Endothelial cell of umbilical vein (primary cell): ENCODE measurements around the gene NHSL2. TPM values are rescaled to one million over a fixed set of nuclear protein-coding genes. Genes with fewer than 3 reads are reported as not detected.

Experiments
- BruUV-seq: library from RNA; stranded (reverse); fragments of 400-500 nt; replicated peaks from 2 replicates; lab custom pipeline; 2021; lab: Mats Ljungman, UMichigan
- CTCF ChIA-PET: fragments of 300-600, 350-600 bp; sonication (Branson Sonifier 250); formaldehyde crosslinking; loops from one replicate; lab custom pipeline; 2021; ENCODE audit warnings: antibody characterized with exemption, inconsistent platforms; lab: Charles Lee
- POLR2A ChIA-PET: fragments of 300-600, 350-600 bp; sonication (Branson Sonifier 250); formaldehyde crosslinking; loops from one replicate; lab custom pipeline; 2021; ENCODE audit warnings: antibody characterized with exemption, inconsistent platforms; lab: Charles Lee
- DNase-seq: peaks from one replicate; pipeline ENCODE4 v3.0.0-alpha.2; 2011; ENCODE audit warnings: low read depth, low spot score
- FAIRE-seq: peaks from 2 replicates; lab custom pipeline; 2011; peaks lifted over from hg19 to GRCh38; lab: Jason Lieb, UNC
- H2AFZ ChIP-seq: 2 replicates; pipeline ENCODE4 v1.6.0; 2012; ENCODE audit warnings: low read depth, low read length, control low read depth, inconsistent platforms
- H3K27ac ChIP-seq: 2 replicates; pipeline ENCODE4 v1.5.1; 2011; ENCODE audit warnings: low read depth, mild to moderate bottlenecking, control low read depth, low read length, moderate library complexity; ENCODE audit not compliant: insufficient read depth
- H3K27me3 ChIP-seq, 2 experiments: 2 replicates each; pipeline versions ENCODE4 v1.6.0 to v1.6.1; 2011; ENCODE audit warnings: low read length in 2 of 2, mixed read lengths in 1 of 2; ENCODE audit not compliant: control insufficient read depth in 2 of 2, insufficient read depth in 2 of 2
- H3K36me3 ChIP-seq, 2 experiments: 2 replicates in 1 of 2; 3 replicates in 1 of 2; pipeline ENCODE4 v1.5.1; 2011; ENCODE audit warnings: low read length in 2 of 2, mild to moderate bottlenecking in 1 of 2, moderate library complexity in 1 of 2; ENCODE audit not compliant: control insufficient read depth in 2 of 2, insufficient read depth in 2 of 2; ENCODE audit errors: extremely low read depth in 1 of 2
- H3K4me1 ChIP-seq: 3 replicates; pipeline ENCODE4 v1.5.1; 2011; ENCODE audit warnings: mild to moderate bottlenecking, low read length; ENCODE audit not compliant: control insufficient read depth, insufficient read depth; ENCODE audit errors: extremely low read depth
- H3K4me2 ChIP-seq: 2 replicates; pipeline ENCODE4 v1.6.1; 2011; ENCODE audit warnings: low read length, control low read depth, mixed read lengths; ENCODE audit not compliant: insufficient read depth
- H3K4me3 ChIP-seq, 3 experiments: fragments of 200-600 bp in 1 of 3; sonication (generic), shearing (Covaris generic) in 1 of 3; replicated peaks in 1 of 3; 2 replicates each; pipeline ENCODE4 v1.5.1; 2011 to 2016; ENCODE audit warnings: control low read depth in 3 of 3, low read length in 3 of 3, mild to moderate bottlenecking in 2 of 3, inconsistent platforms in 1 of 3, low read depth in 1 of 3, moderate library complexity in 1 of 3; ENCODE audit not compliant: insufficient read depth in 1 of 3
- H3K79me2 ChIP-seq: 2 replicates; pipeline ENCODE4 v1.6.0; 2012; ENCODE audit warnings: low read length, inconsistent platforms; ENCODE audit not compliant: control insufficient read depth, insufficient read depth
- H3K9ac ChIP-seq: replicated peaks from 2 replicates; pipeline ENCODE3; 2011; ENCODE audit warnings: low read length, control low read depth; ENCODE audit not compliant: insufficient read depth; ENCODE audit errors: extremely low read depth
- H3K9me1 ChIP-seq: replicated peaks from 3 replicates; pipeline ENCODE4 v1.6.0; 2011; ENCODE audit warnings: mild to moderate bottlenecking, low read length; ENCODE audit not compliant: control insufficient read depth, insufficient read depth; ENCODE audit errors: extremely low read depth
- H3K9me3 ChIP-seq: replicated peaks from 2 replicates; pipeline ENCODE4 v1.5.1; 2012; ENCODE audit warnings: low read length, inconsistent platforms; ENCODE audit not compliant: control insufficient read depth, insufficient read depth
- H4K20me1 ChIP-seq: replicated peaks from 2 replicates; pipeline ENCODE3; 2011; ENCODE audit warnings: mild to moderate bottlenecking, low read length; ENCODE audit not compliant: control insufficient read depth, insufficient read depth; ENCODE audit errors: extremely low read depth
- CTCF ChIP-seq, 2 donors: IDR thresholded peaks; 1 replicate in 1 of 2; 2 replicates in 1 of 2; pipeline ENCODE4 v1.5.1; 2011; ENCODE audit warnings: low read length in 2 of 2, mild to moderate bottlenecking in 2 of 2, moderate library complexity in 2 of 2, control low read depth in 1 of 2, inconsistent platforms in 1 of 2, low read depth in 1 of 2; ENCODE audit not compliant: insufficient read depth in 1 of 2; ENCODE audit errors: extremely low read depth in 1 of 2
- EZH2 ChIP-seq: IDR thresholded peaks from 2 replicates; pipeline ENCODE4 v1.6.1; 2012; ENCODE audit warnings: borderline replicate concordance, low read depth, mild to moderate bottlenecking, moderate library complexity, low read length, inconsistent platforms; ENCODE audit not compliant: severe bottlenecking
- FOS ChIP-seq: IDR thresholded peaks from 2 replicates; pipeline ENCODE4 v1.6.1; 2011; ENCODE audit warnings: mild to moderate bottlenecking, low read length, moderate library complexity, borderline replicate concordance; ENCODE audit not compliant: insufficient read depth
- JUN ChIP-seq: IDR thresholded peaks from 2 replicates; pipeline ENCODE4 v1.6.1; 2011; ENCODE audit warnings: borderline replicate concordance, low read depth; ENCODE audit not compliant: insufficient read length, insufficient read depth
- MAX ChIP-seq: IDR thresholded peaks from 2 replicates; pipeline ENCODE4 v1.6.1; 2011; ENCODE audit not compliant: insufficient read depth, insufficient read length
- POLR2A ChIP-seq: IDR thresholded peaks from 2 replicates; pipeline ENCODE4 v1.6.1; 2012; ENCODE audit warnings: low read depth, mild to moderate bottlenecking, control low read depth, low read length
- POLR2AphosphoS5 ChIP-seq: IDR thresholded peaks from 2 replicates; pipeline ENCODE4 v1.6.1; 2012; ENCODE audit warnings: low read depth, mild to moderate bottlenecking, control low read depth, low read length, moderate library complexity; ENCODE audit not compliant: insufficient read depth
- dilution Hi-C: fragments of 300-500 bp; cut with MboI; formaldehyde crosslinking; loops from one replicate; pipeline ENCODE4 v1.15.0; 2019; ENCODE audit warnings: low sequenced_read_pairs; ENCODE audit not compliant: extremely low pct_ligation_motif_present
- intact Hi-C: fragments of 100-400 bp; cut with micrococcal nuclease; formaldehyde crosslinking; loops from one replicate; pipeline ENCODE4 v1.10.0; 2022
- polyA plus RNA-seq, 4 experiments: library from polyadenylated mRNA; depleted of rRNA in 3 of 4; stranded (reverse) in 3 of 4; unstranded in 1 of 4; fragments of >200 nt; gene quantifications; 2 replicates each; pipeline versions ENCODE4 v1.2.1 to v1.2.3, GENCODE V29; 2011 to 2012; ENCODE audit warnings: missing spikeins in 1 of 4
- total RNA-seq: library from RNA; stranded (reverse); gene quantifications from 2 replicates; pipeline ENCODE4 v1.2.3, GENCODE V29; 2021

NHSL2 gene
- total and polyA plus RNA-seq, 2 donors (not counting 3 experiments of a cell fraction or from before 2014, with no cell fraction given), result 23.5 to 49.9 TPM

GRCh38 chrX:72182924-72183323, 272.3 kb downstream of the NHSL2 start:
- H3K4me3 ChIP-seq, result peak overlapping the region in 1 of 3 experiments; percentile 23
- peak overlapping the region; percentile 80 for H3K4me2 ChIP-seq
- dilution Hi-C loops, result no loop called here
- no peaks in the 10 kb centered on the region for H3K36me3 ChIP-seq
- H3K27ac ChIP-seq, result no peak overlapping the region
- no peak for DNase-seq
- TF ChIP-seq EZH2, result no peak
- TF ChIP-seq POLR2AphosphoS5, result no peak
- TF ChIP-seq POLR2A, result no peak
- TF ChIP-seq CTCF (IDR thresholded peaks at IDR 0.05; ENCODE audit: extremely low read depth in 1 of 2, insufficient read depth in 1 of 2, low read depth in 1 of 2, low read length in 2 of 2), result no peak
- TF ChIP-seq JUN, result no peak
- no peak for TF ChIP-seq FOS
- TF ChIP-seq MAX, result no peak
- intact Hi-C loops, result loop anchor here (5.0 kb wide), 2 partner anchors 56 to 186 kb away; no protein-coding TSS in a partner anchor
- H3K9me3 ChIP-seq, result no peaks in the 10 kb centered on the region
- H3K27me3 ChIP-seq, result no peaks in the 10 kb centered on the region
- no peak overlapping the region for H2AFZ ChIP-seq
- no TSS peak for BruUV-seq
- no peaks in the 10 kb centered on the region for H3K9me1 ChIP-seq
- ChIA-PET CTCF (no interaction called here), POLR2A (no interaction called here)
- H3K9ac ChIP-seq, result no peak overlapping the region
- H3K4me1 ChIP-seq, result peaks cover 10% of the 10 kb centered on the region
- peaks cover 20% of the 10 kb centered on the region for H3K79me2 ChIP-seq
- no peak for FAIRE-seq
- H4K20me1 ChIP-seq, result no peaks in the 10 kb centered on the region
